IMR-90 (cell line): ENCODE data around the gene CBX5. TPM values are rescaled to one million over a fixed set of nuclear protein-coding genes. Genes with fewer than 3 reads are reported as not detected.
A peak's percentile ranks its signal among the peaks of the same experiment; 100 is the strongest.

Source experiments
- ATAC-seq: fragments of 200-7000 bp; cut with Tn5 transposase; 2 replicates; pipeline ENCODE4 v1.9.1; 2020; ENCODE audit warnings: low read depth, mild to moderate bottlenecking, moderate library complexity
- BruUV-seq: library from RNA; stranded (reverse); fragments of 400-500 nt; replicated peaks from 2 replicates; lab custom pipeline; 2021; lab: Mats Ljungman, UMichigan
- CTCF ChIA-PET: fragments of 300-600 bp; formaldehyde crosslinking; extraction: SDS; loops from one replicate; lab custom pipeline; 2021; ENCODE audit warnings: antibody characterized with exemption; lab: Yijun Ruan, JAX
- POLR2A ChIA-PET: fragments of 300-600 bp; sonication (Branson Sonifier 250); formaldehyde crosslinking; loops from one replicate; lab custom pipeline; 2022; ENCODE audit warnings: antibody characterized with exemption; ENCODE audit not compliant: unreplicated experiment; lab: Charles Lee
- DNase-seq: peaks from one replicate; pipeline ENCODE4 v3.0.0; 2013
- H2AFZ ChIP-seq: replicated peaks from 2 replicates; pipeline ENCODE3; 2013; ENCODE audit warnings: low read length, mild to moderate bottlenecking; ENCODE audit not compliant: poor library complexity
- H2AK5ac ChIP-seq: 2 replicates; pipeline ENCODE4 v1.6.1; 2013; ENCODE audit warnings: low read depth, low read length, inconsistent platforms
- H2AK9ac ChIP-seq: replicated peaks from 2 replicates; pipeline ENCODE3; 2013; ENCODE audit warnings: mild to moderate bottlenecking, low read depth, low read length, moderate library complexity; ENCODE audit not compliant: poor library complexity
- H2BK120ac ChIP-seq: 2 replicates; pipeline ENCODE4 v1.6.1; 2013; ENCODE audit warnings: low read depth, low read length, inconsistent platforms
- H2BK15ac ChIP-seq: 3 replicates; pipeline ENCODE4 v1.6.1; 2013; ENCODE audit warnings: low read depth, low read length, inconsistent platforms
- H2BK20ac ChIP-seq: 2 replicates; pipeline ENCODE4 v1.6.1; 2013; ENCODE audit warnings: low read depth, mild to moderate bottlenecking, inconsistent platforms, low read length, moderate library complexity
- H2BK5ac ChIP-seq: 2 replicates; pipeline ENCODE4 v1.6.1; 2013; ENCODE audit warnings: mild to moderate bottlenecking, low read depth, low read length, inconsistent platforms; ENCODE audit not compliant: poor library complexity, severe bottlenecking
- H3K14ac ChIP-seq: replicated peaks from 2 replicates; pipeline ENCODE4 v1.6.1; 2013; ENCODE audit warnings: low read depth, low read length, inconsistent platforms
- H3K18ac ChIP-seq: 2 replicates; pipeline ENCODE4 v1.6.1; 2013; ENCODE audit warnings: low read depth, low read length, control low read depth
- H3K23ac ChIP-seq: 2 replicates; pipeline ENCODE4 v1.6.1; 2013; ENCODE audit warnings: low read depth, low read length, inconsistent platforms
- H3K27ac ChIP-seq: 2 replicates; pipeline ENCODE4 v1.5.1; 2013; ENCODE audit warnings: mild to moderate bottlenecking, control low read depth, low read length; ENCODE audit not compliant: insufficient read depth
- H3K27me3 ChIP-seq: 2 replicates; pipeline ENCODE4 v1.6.1; 2013; ENCODE audit warnings: low read length; ENCODE audit not compliant: control insufficient read depth, insufficient read depth
- H3K36me3 ChIP-seq: 2 replicates; pipeline ENCODE4 v1.6.1; 2013; ENCODE audit warnings: low read length, mixed read lengths; ENCODE audit not compliant: control insufficient read depth, insufficient read depth
- H3K4ac ChIP-seq: 2 replicates; pipeline ENCODE4 v1.6.1; 2013; ENCODE audit warnings: low read depth, low read length, inconsistent platforms
- H3K4me1 ChIP-seq: 2 replicates; pipeline ENCODE4 v1.6.1; 2013; ENCODE audit warnings: low read length, mixed read lengths; ENCODE audit not compliant: control insufficient read depth, insufficient read depth
- H3K4me2 ChIP-seq: 2 replicates; pipeline ENCODE4 v1.6.1; 2013; ENCODE audit warnings: low read depth, mild to moderate bottlenecking, control low read depth, low read length, moderate library complexity
- H3K4me3 ChIP-seq: 2 replicates; pipeline ENCODE4 v1.5.1; 2013; ENCODE audit warnings: low read depth, mild to moderate bottlenecking, control low read depth, low read length, moderate library complexity; ENCODE audit not compliant: insufficient read depth
- H3K56ac ChIP-seq: 2 replicates; pipeline ENCODE4 v1.6.1; 2013; ENCODE audit warnings: low read length, inconsistent platforms; ENCODE audit not compliant: insufficient read depth; ENCODE audit errors: extremely low read depth
- H3K79me1 ChIP-seq, 2 experiments: 2 replicates each; pipeline ENCODE4 v1.6.1; 2013; ENCODE audit warnings: low read length in 2 of 2, inconsistent platforms in 1 of 2, low read depth in 1 of 2
- H3K9ac ChIP-seq: 2 replicates; pipeline ENCODE4 v1.6.1; 2013; ENCODE audit warnings: low read depth, low read length, control low read depth
- H3K9me1 ChIP-seq: 2 replicates; pipeline ENCODE4 v1.6.1; 2013; ENCODE audit warnings: low read length, inconsistent platforms; ENCODE audit not compliant: insufficient read depth
- H3K9me3 ChIP-seq: 2 replicates; pipeline ENCODE4 v1.6.1; 2013; ENCODE audit warnings: low read length; ENCODE audit not compliant: control insufficient read depth, insufficient read depth
- H4K20me1 ChIP-seq: 2 replicates; pipeline ENCODE4 v1.6.1; 2013; ENCODE audit warnings: low read length, inconsistent platforms; ENCODE audit not compliant: insufficient read depth
- H4K5ac ChIP-seq: 2 replicates; pipeline ENCODE4 v1.6.1; 2013; ENCODE audit warnings: mild to moderate bottlenecking, low read depth, low read length, control low read depth
- H4K8ac ChIP-seq, 2 experiments: 2 replicates each; pipeline ENCODE4 v1.6.1; 2013; ENCODE audit warnings: low read depth in 2 of 2, low read length in 2 of 2, control low read depth in 1 of 2, inconsistent platforms in 1 of 2
- H4K91ac ChIP-seq: 2 replicates; pipeline ENCODE4 v1.6.1; 2013; ENCODE audit warnings: low read depth, low read length, inconsistent platforms; ENCODE audit not compliant: insufficient read depth
- CEBPB ChIP-seq: IDR thresholded peaks from 2 replicates; pipeline ENCODE4 v1.6.1; 2012; ENCODE audit warnings: low read depth, low read length, improper control_type of control experiment
- CHD1 ChIP-seq: IDR thresholded peaks from 2 replicates; pipeline ENCODE4 v1.6.1; 2012; ENCODE audit warnings: low read depth, low read length, improper control_type of control experiment
- CTCF ChIP-seq: conservative IDR thresholded peaks from 2 replicates; pipeline ENCODE4 v1.5.1; 2012; ENCODE audit warnings: mild to moderate bottlenecking, low read depth, low read length, improper control_type of control experiment
- ELK1 ChIP-seq: fragments of 150-350 bp; IDR thresholded peaks from 2 replicates; pipeline ENCODE4 v1.6.1; 2016; ENCODE audit warnings: low read depth, mild to moderate bottlenecking, low read length, moderate library complexity, borderline replicate concordance
- FOS ChIP-seq: fragments of 150-350 bp; IDR thresholded peaks from 2 replicates; pipeline ENCODE4 v1.6.1; 2016; ENCODE audit warnings: low read depth, low read length
- MAFK ChIP-seq: IDR thresholded peaks from 2 replicates; pipeline ENCODE4 v1.6.1; 2012; ENCODE audit warnings: low read depth, low read length, improper control_type of control experiment
- MAZ ChIP-seq: IDR thresholded peaks from 2 replicates; pipeline ENCODE4 v1.6.1; 2012; ENCODE audit warnings: low read depth, mild to moderate bottlenecking, low read length, improper control_type of control experiment, moderate library complexity, borderline replicate concordance
- MXI1 ChIP-seq: IDR thresholded peaks from 2 replicates; pipeline ENCODE4 v1.6.1; 2012; ENCODE audit warnings: low read depth, mild to moderate bottlenecking, low read length, moderate library complexity, borderline replicate concordance
- NFE2L2 ChIP-seq: fragments of 150-350 bp; IDR thresholded peaks from 2 replicates; pipeline ENCODE4 v1.6.1; 2016; ENCODE audit warnings: low read depth, mild to moderate bottlenecking, low read length
- POLR2A ChIP-seq: IDR thresholded peaks from 2 replicates; pipeline ENCODE4 v1.6.1; 2012; ENCODE audit warnings: mild to moderate bottlenecking, low read depth, low read length
- RAD21 ChIP-seq: IDR thresholded peaks from 2 replicates; pipeline ENCODE4 v1.6.1; 2012; ENCODE audit warnings: low read length, improper control_type of control experiment
- RCOR1 ChIP-seq: IDR thresholded peaks from 2 replicates; pipeline ENCODE4 v1.6.1; 2012; ENCODE audit warnings: mild to moderate bottlenecking, low read length, improper control_type of control experiment; ENCODE audit not compliant: insufficient replicate concordance
- RFX5 ChIP-seq: IDR thresholded peaks from 2 replicates; pipeline ENCODE4 v1.8.0; 2012; ENCODE audit warnings: low read depth, mild to moderate bottlenecking, low read length, moderate library complexity
- SMC3 ChIP-seq: fragments of 150-350 bp; IDR thresholded peaks from 2 replicates; pipeline ENCODE4 v1.6.1; 2016; ENCODE audit warnings: low read depth, mild to moderate bottlenecking, antibody characterized with exemption, low read length, moderate library complexity
- USF2 ChIP-seq: fragments of 150-350 bp; IDR thresholded peaks from 2 replicates; pipeline ENCODE4 v1.6.1; 2017; ENCODE audit warnings: mild to moderate bottlenecking, antibody characterized with exemption, low read length, low read depth
- WGBS, 2 experiments: methylation state at CpG; one replicate each; pipeline versions ENCODE4 v1.1.5 to v1.1.7; 2013; ENCODE audit warnings: missing lambda C conversion rate in 2 of 2; ENCODE audit not compliant: insufficient read length in 1 of 2; ENCODE audit errors: extremely low coverage in 2 of 2; 5-methylcytosine and 5-hydroxymethylcytosine counted together
- dilution Hi-C: fragments of 300-500 bp; cut with HindIII; formaldehyde crosslinking; loops from one replicate; pipeline ENCODE4 v1.14.3; 2018; ENCODE audit warnings: low sequenced_read_pairs; ENCODE audit not compliant: unreplicated experiment
- in situ Hi-C: fragments of 300-500 bp; cut with MboI; formaldehyde crosslinking; loops from 3 replicates; pipeline ENCODE4 v1.14.3; 2019; ENCODE audit warnings: low sequenced_read_pairs, inconsistent platforms, mixed read lengths
- intact Hi-C: fragments of 100-400 bp; cut with micrococcal nuclease; formaldehyde crosslinking; loops from 2 replicates; pipeline ENCODE4 v1.10.0; 2022
- polyA plus RNA-seq, 3 experiments: library from polyadenylated mRNA; depleted of rRNA; stranded (reverse); fragments of >200 nt; gene quantifications; 2 replicates each; pipeline ENCODE4 v1.2.3, GENCODE V29; 2012; ENCODE audit warnings: low replicate concordance in 1 of 3
- total RNA-seq: library from RNA; depleted of rRNA; stranded (reverse); fragments of >200 nt; gene quantifications from 2 replicates; pipeline ENCODE4 v1.2.3, GENCODE V29; 2012

The CBX5 gene
- total and polyA plus RNA-seq, 2 of the 4 experiments (the other 2 are of a cell fraction) = 18.0 to 40.9 TPM

- no peak for TF ChIP-seq CEBPB
- TF ChIP-seq RFX5 = no peak
- no peak for TF ChIP-seq CTCF
- no peak for TF ChIP-seq MXI1
- TF ChIP-seq ELK1 = no peak
- no peak for TF ChIP-seq POLR2A
- TF ChIP-seq RCOR1 = no peak
- no peak for TF ChIP-seq FOS
- no peak for TF ChIP-seq MAZ
- TF ChIP-seq USF2 = no peak
- TF ChIP-seq CHD1 = no peak
- no peak for TF ChIP-seq RAD21
- TF ChIP-seq NFE2L2 = no peak
- TF ChIP-seq MAFK = no peak
- no peak for TF ChIP-seq SMC3
- ChIA-PET POLR2A (interaction anchor here (0.5 to 1.0 kb wide), 2 partner anchors 12 to 28 kb away, joined by 3 read pairs; no protein-coding TSS in a partner anchor), CTCF (interaction anchor here (1.4 kb wide), 1 partner anchor 63 kb away, joined by 3 read pairs; no protein-coding TSS in a partner anchor)
- H3K14ac ChIP-seq = peak overlapping the region; percentile 74
- H4K8ac ChIP-seq = peak overlapping the region; percentile 63 to 68; a peak in 3 of 4 replicates
- peaks cover 3% of the 10 kb centered on the region for H3K4me1 ChIP-seq
- peaks cover 0 to 32% of the 10 kb centered on the region in 2 experiments; a peak in 3 of 4 replicates for H3K79me1 ChIP-seq
- intact Hi-C loops = loop anchor here (2.0 kb wide), 2 partner anchors 20 to 56 kb away; no protein-coding TSS in a partner anchor
- H3K9me3 ChIP-seq = no peaks in the 10 kb centered on the region
- peak overlapping the region; percentile 82 for H3K9ac ChIP-seq
- peak overlapping the region; percentile 78 for H2BK5ac ChIP-seq
- peak overlapping the region; percentile 83 for H2AFZ ChIP-seq
- H2BK120ac ChIP-seq = peak overlapping the region; percentile 40; the same call in 1 of the 2 replicates
- H2BK20ac ChIP-seq = no peak overlapping the region
- peak overlapping the region; percentile 97 for H3K23ac ChIP-seq
- no peaks in the 10 kb centered on the region for H3K27me3 ChIP-seq
- no peaks in the 10 kb centered on the region for H3K9me1 ChIP-seq
- ATAC-seq (no peak), DNase-seq (no peak)
- peak overlapping the region; percentile 68 for H3K56ac ChIP-seq
- peaks cover 23% of the 10 kb centered on the region for H3K36me3 ChIP-seq
- H3K27ac ChIP-seq = peak overlapping the region; percentile 81
- peak overlapping the region; percentile 80 for H3K4me2 ChIP-seq
- H2AK5ac ChIP-seq = peak overlapping the region; percentile 67
- H3K4ac ChIP-seq = peak overlapping the region; percentile 87
- no CpG with 5 or more reads among the region's 19 CpGs for WGBS, 2 experiments
- H4K5ac ChIP-seq = peak overlapping the region; percentile 59
- in situ Hi-C loops = loop anchor here (5.0 kb wide), 1 partner anchor 52 kb away; no protein-coding TSS in a partner anchor
- peaks cover 44% of the 10 kb centered on the region for H4K20me1 ChIP-seq
- H3K18ac ChIP-seq = peak overlapping the region; percentile 38
- dilution Hi-C loops = no loop called here
- peak overlapping the region; percentile 78 for H4K91ac ChIP-seq
- H2AK9ac ChIP-seq = peak overlapping the region; percentile 85
- H3K4me3 ChIP-seq = peak overlapping the region; percentile 57
- H2BK15ac ChIP-seq = no peak overlapping the region
- TSS peak; percentile 66 for BruUV-seq
These were observed 693 bp downstream of the CBX5 start for GRCh38 chr12:54279227-54279631.
